ENCODE data around the gene CLINT1.

CLINT1 gene

DNA sequence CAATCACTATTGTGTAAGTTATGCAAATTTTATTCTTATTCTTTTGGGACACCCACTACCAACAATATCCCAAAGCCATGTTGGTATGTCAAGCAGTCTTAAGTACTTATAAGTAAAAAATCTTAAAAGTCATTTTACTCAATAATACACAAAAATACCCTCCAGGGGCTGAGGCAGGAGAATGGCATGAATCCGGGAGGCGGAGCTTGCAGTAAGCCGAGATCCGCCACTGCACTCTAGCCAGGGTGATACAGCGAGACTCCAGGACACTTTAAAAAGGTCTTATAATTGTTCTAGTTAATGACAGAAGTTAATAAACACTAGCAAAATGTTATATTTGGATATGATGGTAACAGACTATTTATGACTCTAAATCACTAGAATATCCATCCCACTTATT is 16.8 kb downstream of the CLINT1 start:
- Histone ChIP-seq H3K27ac (no peak overlapping the region), H3K4me3 (no peak overlapping the region)
- TF ChIP-seq, protein P1, sequence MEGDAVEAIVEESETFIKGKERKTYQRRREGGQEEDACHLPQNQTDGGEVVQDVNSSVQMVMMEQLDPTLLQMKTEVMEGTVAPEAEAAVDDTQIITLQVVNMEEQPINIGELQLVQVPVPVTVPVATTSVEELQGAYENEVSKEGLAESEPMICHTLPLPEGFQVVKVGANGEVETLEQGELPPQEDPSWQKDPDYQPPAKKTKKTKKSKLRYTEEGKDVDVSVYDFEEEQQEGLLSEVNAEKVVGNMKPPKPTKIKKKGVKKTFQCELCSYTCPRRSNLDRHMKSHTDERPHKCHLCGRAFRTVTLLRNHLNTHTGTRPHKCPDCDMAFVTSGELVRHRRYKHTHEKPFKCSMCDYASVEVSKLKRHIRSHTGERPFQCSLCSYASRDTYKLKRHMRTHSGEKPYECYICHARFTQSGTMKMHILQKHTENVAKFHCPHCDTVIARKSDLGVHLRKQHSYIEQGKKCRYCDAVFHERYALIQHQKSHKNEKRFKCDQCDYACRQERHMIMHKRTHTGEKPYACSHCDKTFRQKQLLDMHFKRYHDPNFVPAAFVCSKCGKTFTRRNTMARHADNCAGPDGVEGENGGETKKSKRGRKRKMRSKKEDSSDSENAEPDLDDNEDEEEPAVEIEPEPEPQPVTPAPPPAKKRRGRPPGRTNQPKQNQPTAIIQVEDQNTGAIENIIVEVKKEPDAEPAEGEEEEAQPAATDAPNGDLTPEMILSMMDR (IDR thresholded peaks at IDR 0.05) = no peak
- DNase-seq (ENCODE audit: low spot score) = no peak

- no peak for DNase-seq (ENCODE audit: low spot score)
- Histone ChIP-seq H3K27ac (no peak overlapping the region), H3K4me3 (no peak overlapping the region)
- TF ChIP-seq, protein P1 (IDR thresholded peaks at IDR 0.05) = no peak
Observed at GRCh38 chr5:157839157-157839795, 19.7 kb downstream of the CLINT1 start.

DNA sequence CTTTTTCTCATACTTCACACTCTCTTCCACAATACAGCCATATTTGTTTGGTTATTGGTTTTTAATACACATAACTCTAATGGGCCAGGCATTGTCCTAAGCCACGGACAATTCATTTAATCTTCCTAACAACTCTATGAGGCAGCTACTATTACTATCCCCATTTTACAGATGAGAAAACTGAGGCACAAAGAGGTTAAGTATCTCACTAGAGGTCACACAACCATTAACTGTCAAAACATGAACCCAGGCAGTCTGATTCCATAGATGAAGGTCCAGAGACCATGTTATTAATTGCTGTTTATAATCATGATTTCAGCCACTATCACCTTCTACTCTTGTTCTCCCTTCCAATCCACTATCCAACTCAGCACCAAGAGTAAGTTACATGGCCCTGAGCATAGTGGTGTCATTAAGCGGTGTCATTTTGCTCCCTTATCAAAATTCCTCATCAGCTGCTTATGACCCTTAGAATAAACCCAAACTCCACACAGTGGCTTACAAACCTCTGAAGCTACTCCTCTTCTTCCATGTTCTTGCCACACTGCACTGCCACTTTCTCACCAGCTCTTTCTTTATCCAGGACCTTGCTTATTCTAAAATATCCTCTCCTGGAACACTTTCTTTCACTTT is 22.7 kb downstream of the CLINT1 start:
- DNase-seq (ENCODE audit: low spot score) = no peak
- H3K4me3 ChIP-seq = no peak overlapping the region
- TF ChIP-seq, protein P1 (IDR thresholded peaks at IDR 0.05) = no peak
- no peak overlapping the region for H3K27ac ChIP-seq

DNA sequence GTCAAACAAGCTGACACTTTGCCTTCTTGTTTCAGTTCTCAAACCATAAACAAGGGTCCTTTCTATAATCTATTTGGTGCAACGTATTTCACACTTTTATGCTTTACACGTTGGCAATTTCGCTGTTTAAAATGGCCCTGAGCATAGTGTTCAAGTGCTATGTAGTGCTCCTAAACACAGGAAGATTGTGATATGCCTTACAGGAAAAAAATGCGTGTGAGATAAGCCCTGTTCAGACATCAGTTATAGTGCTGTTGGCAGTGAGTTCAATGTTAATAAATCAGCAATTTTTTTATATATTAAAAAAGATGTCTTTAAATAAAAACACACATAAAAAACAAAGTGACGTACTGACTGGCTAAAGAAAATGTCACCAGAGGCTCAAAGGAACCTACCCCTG is 23.9 kb downstream of the CLINT1 start:
- Histone ChIP-seq H3K4me3 (no peak overlapping the region), H3K27ac (no peak overlapping the region)
- TF ChIP-seq, protein P1 (IDR thresholded peaks at IDR 0.05) = no peak
- no peak for DNase-seq (ENCODE audit: low spot score)

- H3K27ac ChIP-seq = no peak overlapping the region
- no peak overlapping the region for H3K4me3 ChIP-seq
- no peak for DNase-seq (ENCODE audit: low spot score)
- TF ChIP-seq, protein P1 (IDR thresholded peaks at IDR 0.05) = no peak
Observed at GRCh38 chr5:157828944-157829639, 29.9 kb downstream of the CLINT1 start.

DNA sequence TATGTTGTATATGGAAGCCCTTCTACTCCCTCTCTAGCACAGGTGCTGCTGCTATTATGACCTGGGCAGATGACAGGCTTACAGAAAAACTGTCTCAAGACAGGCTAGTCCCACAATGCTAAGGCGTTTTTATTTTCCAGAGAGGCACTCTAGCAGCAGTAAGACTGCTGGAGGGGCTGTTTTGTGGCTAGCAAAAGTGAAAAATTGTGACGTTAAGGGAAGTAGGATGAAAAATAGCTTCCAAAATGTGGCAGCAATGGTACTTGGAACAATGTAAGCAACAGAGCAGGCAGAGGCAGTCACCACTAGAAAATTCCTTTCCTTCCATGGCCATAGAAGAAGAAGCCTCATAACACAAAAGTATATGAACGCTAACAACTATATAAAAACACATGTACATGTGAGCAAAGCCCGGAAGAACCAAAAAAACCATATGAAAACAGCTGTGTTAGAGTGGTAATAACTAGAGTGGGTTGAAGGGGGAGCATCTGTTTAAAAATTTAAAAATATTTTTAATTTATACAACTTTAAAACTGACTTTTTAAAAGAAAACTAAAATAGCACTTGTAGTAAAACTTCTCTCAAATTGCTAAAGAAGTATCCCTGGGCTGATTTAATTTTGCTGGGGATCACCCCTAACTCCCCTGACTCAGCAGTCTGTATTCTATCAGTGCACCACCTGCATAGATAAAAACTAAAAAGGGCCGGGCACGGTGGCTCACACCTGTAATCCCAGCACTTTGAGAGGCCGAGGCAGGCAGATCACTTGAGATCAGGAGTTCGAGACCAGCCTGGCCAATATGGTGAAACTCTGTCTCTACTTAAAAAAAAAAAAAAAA is 30.6 kb downstream of the CLINT1 start:
- no peak for DNase-seq (ENCODE audit: low spot score)

More for the DNA sequence above, 30.6 kb downstream of the CLINT1 start:
- H3K4me3 ChIP-seq = no peak overlapping the region
- TF ChIP-seq, protein P1 (IDR thresholded peaks at IDR 0.05) = no peak
- H3K27ac ChIP-seq = peak overlapping the region; percentile 56 to 61

Measured in coronary artery (tissue), 2 donors.